Activated T-cell treated with anti-CD3 and anti-CD28 coated beads, Interleukin-2, amount 50 U/mL, for 72 hours (primary cell): ENCODE data around the gene PDE10A. TPM values are rescaled to one million over a fixed set of nuclear protein-coding genes. Genes with fewer than 3 reads are reported as not detected.
A peak's percentile ranks its signal among the peaks of the same experiment; 100 is the strongest.

Source experiments
- ATAC-seq, 2 donors: fragments of 150-1000 bp; cut with Tn5 transposase; replicated peaks in 1 of 2; 2 replicates each; pipeline ENCODE4 v1.10.0; 2021; ENCODE audit warnings: moderate library complexity in 2 of 2, mild to moderate bottlenecking in 1 of 2
- DNase-seq, 2 donors: peaks; one replicate each; pipeline ENCODE4 v3.0.0; 2021 to 2022; ENCODE audit warnings: mixed read lengths in 1 of 2
- H3K27ac Mint-ChIP-seq: one replicate; pipeline ENCODE4 v1.8.0; 2022; ENCODE audit warnings: mild to moderate bottlenecking, moderate library complexity, mixed read lengths
- H3K27me3 Mint-ChIP-seq: one replicate; pipeline ENCODE4 v1.8.0; 2022; ENCODE audit warnings: low read depth, mixed read lengths
- H3K36me3 Mint-ChIP-seq, 2 donors: one replicate each; pipeline ENCODE4 v1.8.0; 2022; ENCODE audit warnings: mixed read lengths in 2 of 2, mild to moderate bottlenecking in 1 of 2; ENCODE audit not compliant: insufficient read depth in 2 of 2
- H3K4me1 Mint-ChIP-seq: one replicate; pipeline ENCODE4 v1.8.0; 2022; ENCODE audit warnings: low read depth, mixed read lengths
- H3K4me3 Mint-ChIP-seq, 2 donors: one replicate each; pipeline ENCODE4 v1.8.0; 2022; ENCODE audit warnings: mild to moderate bottlenecking in 2 of 2, mixed read lengths in 2 of 2, moderate library complexity in 2 of 2
- H3K9me3 Mint-ChIP-seq, 2 donors: one replicate each; pipeline ENCODE4 v1.8.0; 2022; ENCODE audit warnings: mixed read lengths in 2 of 2
- total RNA-seq, 2 donors: library from RNA; stranded (reverse); gene quantifications; one replicate each; pipeline ENCODE4 v1.2.3, GENCODE V29; 2022

The PDE10A gene
- not detected for total RNA-seq

GRCh38 chr6:165662749-165663376, at the start of gene PDE10A:
TSS of gene PDE10A (minus strand) at chr6:165663241. CDS start at chr6:165662811, 430 bp downstream.
- peaks cover 1 to 2% of the 10 kb centered on the region in 2 donors for H3K36me3 Mint-ChIP-seq
- no peak for DNase-seq
- peak within 1 kb of the TSS; percentile 52 to 65 for H3K4me3 Mint-ChIP-seq
- peak in 1 of 2 donors; percentile 15 for ATAC-seq
- no peak within 1 kb of the TSS for H3K27ac Mint-ChIP-seq
- H3K9me3 Mint-ChIP-seq: no peaks in the 10 kb centered on the region
- peaks cover 47% of the 10 kb centered on the region for H3K27me3 Mint-ChIP-seq
- H3K4me1 Mint-ChIP-seq: peaks cover 6% of the 10 kb centered on the region

- Mint-ChIP-seq H3K4me1 (no peaks in the 10 kb centered on the region), H3K27ac (no peak overlapping the region), H3K4me3 (no peak overlapping the region), H3K36me3 (peaks cover 0 to 2% of the 10 kb centered on the region in 2 donors), H3K27me3 (no peaks in the 10 kb centered on the region), H3K9me3 (peaks cover 3 to 6% of the 10 kb centered on the region in 2 donors)
- DNase-seq (no peak), ATAC-seq (no peak)
Measured at GRCh38 chr6:165708985-165709576, 46.0 kb upstream of the PDE10A start.

DNA sequence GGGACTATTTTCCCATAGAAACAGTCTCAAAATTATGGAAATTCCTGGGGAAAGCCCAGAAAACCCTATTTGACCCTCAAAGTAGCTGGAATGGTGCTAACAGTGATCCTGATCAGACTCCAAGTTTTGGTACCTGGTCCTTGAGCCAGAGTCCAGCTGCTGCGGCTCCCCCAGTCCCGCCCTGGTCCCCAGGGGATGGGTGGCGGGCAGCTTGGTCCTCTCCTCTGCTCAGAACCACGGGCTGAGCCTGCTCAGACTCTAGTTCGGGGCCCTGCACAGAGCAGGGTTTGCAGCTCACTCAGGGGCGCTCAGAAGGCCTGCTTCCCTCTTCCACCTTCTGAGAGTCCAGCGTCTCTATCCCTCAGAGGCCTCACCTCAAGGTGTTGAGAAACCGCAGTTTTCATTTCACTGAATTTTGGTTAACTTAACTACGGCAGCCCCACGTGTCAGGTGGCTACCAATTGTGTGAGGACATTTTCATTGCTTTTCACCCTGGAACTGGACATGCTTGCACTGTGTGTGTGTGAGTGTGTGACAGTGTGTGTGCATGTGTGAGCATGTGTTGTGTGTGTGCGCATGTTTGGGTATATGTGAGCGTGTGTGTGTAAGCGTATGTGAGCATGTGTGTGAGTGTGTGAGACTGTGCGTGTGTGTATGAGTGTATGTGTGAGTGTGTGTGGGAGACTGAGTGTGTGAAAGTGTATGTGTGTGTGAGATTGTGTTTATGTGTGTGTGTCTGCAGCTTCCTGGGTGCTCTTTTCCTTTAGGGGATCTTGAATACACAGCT, 44.2 kb upstream of the PDE10A start:
- no peak overlapping the region for H3K4me3 Mint-ChIP-seq
- H3K36me3 Mint-ChIP-seq: peaks cover 0 to 2% of the 10 kb centered on the region in 2 donors
- no peaks in the 10 kb centered on the region for H3K4me1 Mint-ChIP-seq
- no peak for DNase-seq
- no peak for ATAC-seq
- H3K9me3 Mint-ChIP-seq: peaks cover 3 to 6% of the 10 kb centered on the region in 2 donors
- H3K27ac Mint-ChIP-seq: no peak overlapping the region
- H3K27me3 Mint-ChIP-seq: no peaks in the 10 kb centered on the region

- no peak overlapping the region for H3K27ac Mint-ChIP-seq
- no peaks in the 10 kb centered on the region for H3K4me1 Mint-ChIP-seq
- ATAC-seq: no peak
- peaks cover 0 to 2% of the 10 kb centered on the region in 2 donors for H3K36me3 Mint-ChIP-seq
- no peak overlapping the region for H3K4me3 Mint-ChIP-seq
- H3K9me3 Mint-ChIP-seq: peaks cover 8 to 12% of the 10 kb centered on the region in 2 donors
- DNase-seq: no peak
- H3K27me3 Mint-ChIP-seq: no peaks in the 10 kb centered on the region
Measured at GRCh38 chr6:165705941-165706340, 42.9 kb upstream of the PDE10A start.

- H3K4me3 Mint-ChIP-seq: no peak overlapping the region
- H3K36me3 Mint-ChIP-seq: no peaks in the 10 kb centered on the region
- H3K9me3 Mint-ChIP-seq: peaks cover 6 to 7% of the 10 kb centered on the region in 2 donors
- no peak overlapping the region for H3K27ac Mint-ChIP-seq
- H3K4me1 Mint-ChIP-seq: no peaks in the 10 kb centered on the region
- no peaks in the 10 kb centered on the region for H3K27me3 Mint-ChIP-seq
- DNase-seq: no peak
- no peak for ATAC-seq
Measured at GRCh38 chr6:165704045-165704748, 41.2 kb upstream of the PDE10A start.

DNA sequence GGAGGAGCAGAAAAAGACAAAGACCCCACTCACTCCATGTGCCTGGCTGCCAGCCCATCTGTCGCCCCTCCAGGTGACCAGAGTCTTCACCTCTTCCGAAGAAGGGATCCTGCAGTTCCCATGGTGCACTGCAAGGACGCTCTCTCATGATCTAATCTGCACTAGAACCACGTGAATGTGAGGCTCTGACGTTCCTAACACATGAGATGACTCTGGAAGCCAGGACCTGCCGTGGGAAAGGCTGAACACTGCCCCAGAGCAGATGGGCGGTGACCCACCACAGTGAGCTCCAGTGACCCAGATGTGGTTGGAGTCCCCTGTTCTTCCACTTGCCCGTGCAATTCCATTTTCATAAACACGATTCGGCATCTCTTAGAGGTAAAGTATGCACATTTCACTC, 39.6 kb upstream of the PDE10A start:
- H3K36me3 Mint-ChIP-seq: peaks cover 1% of the 10 kb centered on the region in 2 donors
- H3K9me3 Mint-ChIP-seq: peaks cover 8 to 9% of the 10 kb centered on the region in 2 donors
- ATAC-seq (no peak), DNase-seq (no peak)
- no peaks in the 10 kb centered on the region for H3K4me1 Mint-ChIP-seq
- no peak overlapping the region for H3K4me3 Mint-ChIP-seq
- H3K27me3 Mint-ChIP-seq: no peaks in the 10 kb centered on the region
- no peak overlapping the region for H3K27ac Mint-ChIP-seq

DNA sequence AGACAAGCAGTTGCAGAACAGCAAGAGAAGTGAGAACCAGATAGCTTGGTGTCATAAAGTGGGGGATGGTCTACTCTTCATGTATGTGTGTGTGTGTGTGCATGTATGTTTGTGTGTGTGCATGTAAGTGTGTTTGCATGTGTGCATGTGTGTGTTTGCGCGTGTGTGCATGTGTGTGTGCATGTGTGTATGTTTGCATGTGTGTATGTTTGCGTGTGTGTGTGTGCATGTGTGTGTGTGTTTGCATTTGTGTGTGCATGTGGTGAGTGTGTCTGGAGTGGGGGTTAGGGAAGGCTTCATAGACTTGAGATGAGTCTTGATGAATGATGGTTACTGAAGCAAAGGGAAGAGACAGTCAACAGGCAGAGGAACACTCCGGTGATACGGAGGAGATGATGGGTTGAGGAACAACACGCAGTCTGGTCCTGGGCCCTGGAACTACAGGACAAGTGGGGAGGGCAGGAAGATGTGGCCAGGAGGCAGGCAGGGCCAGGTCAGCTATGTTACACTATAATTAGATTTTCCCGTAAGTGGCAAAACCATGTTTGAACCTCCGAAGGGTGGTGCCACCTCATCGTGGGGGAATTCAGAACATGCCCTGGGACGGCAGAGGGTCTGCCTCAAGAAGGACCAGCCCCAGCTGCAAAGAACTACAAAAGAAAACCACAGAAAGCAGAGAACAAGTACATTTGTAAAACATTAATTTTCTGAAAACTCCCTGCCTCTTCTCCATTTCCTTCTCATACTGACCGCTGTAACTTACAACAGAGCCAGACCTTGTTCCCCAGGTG, 38.7 kb upstream of the PDE10A start:
- Mint-ChIP-seq H3K4me1 (no peaks in the 10 kb centered on the region), H3K4me3 (no peak overlapping the region), H3K27ac (no peak overlapping the region), H3K36me3 (peaks cover 1% of the 10 kb centered on the region in 2 donors), H3K27me3 (no peaks in the 10 kb centered on the region), H3K9me3 (peaks cover 8 to 9% of the 10 kb centered on the region in 2 donors)
- DNase-seq: no peak
- no peak for ATAC-seq

- Mint-ChIP-seq H3K4me1 (no peaks in the 10 kb centered on the region), H3K4me3 (no peak overlapping the region), H3K27ac (no peak overlapping the region)
Measured at GRCh38 chr6:165701005-165701404, 38.0 kb upstream of the PDE10A start.

DNA sequence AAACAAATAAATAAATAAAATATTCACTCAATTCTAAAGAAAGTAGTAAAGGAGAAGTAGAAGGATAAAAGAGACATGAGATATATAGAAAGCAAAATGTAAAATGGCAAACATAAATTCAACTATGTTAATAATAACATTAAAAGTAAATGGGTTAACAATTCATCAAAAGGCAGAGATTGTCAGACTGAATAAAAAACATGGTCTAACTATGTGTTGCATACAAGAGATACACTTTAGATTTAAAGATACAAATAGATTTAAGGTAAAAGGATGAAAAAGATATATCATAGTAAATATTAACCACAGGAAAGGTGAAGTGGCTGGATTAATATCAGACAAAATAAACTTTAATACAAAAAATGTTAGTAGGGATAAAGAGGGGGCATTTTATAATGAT, 35.8 kb upstream of the PDE10A start:
- Mint-ChIP-seq H3K27ac (no peak overlapping the region), H3K4me3 (no peak overlapping the region), H3K27me3 (no peaks in the 10 kb centered on the region), H3K4me1 (no peaks in the 10 kb centered on the region), H3K36me3 (peaks cover 1% of the 10 kb centered on the region in 2 donors), H3K9me3 (peaks cover 8 to 9% of the 10 kb centered on the region in 2 donors)
- no peak for DNase-seq
- ATAC-seq: no peak

More at GRCh38 chr6:165701005-165701404, 38.0 kb upstream of the PDE10A start:
- ATAC-seq: no peak
- Mint-ChIP-seq H3K9me3 (peaks cover 8 to 9% of the 10 kb centered on the region in 2 donors), H3K27me3 (no peaks in the 10 kb centered on the region), H3K36me3 (peaks cover 1% of the 10 kb centered on the region in 2 donors)
- no peak for DNase-seq

DNA sequence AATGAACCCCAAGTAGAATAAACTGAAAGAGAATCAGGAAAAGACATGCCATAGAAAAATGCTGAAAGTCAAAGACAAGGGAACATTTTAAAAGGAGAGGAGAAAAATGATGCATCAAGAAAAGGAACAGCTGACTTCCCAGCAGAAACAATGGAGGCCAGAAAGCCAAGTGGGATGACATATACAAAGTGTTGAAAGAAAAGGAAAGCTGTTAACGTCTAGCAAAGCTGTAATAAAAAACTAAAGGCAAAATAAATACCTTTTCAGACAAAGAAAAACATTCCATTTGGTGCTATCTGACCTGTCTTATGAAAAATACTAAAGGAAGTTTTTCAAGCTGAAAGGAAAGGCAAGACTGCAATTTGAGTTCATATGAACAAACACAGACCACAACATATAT, 34.1 kb upstream of the PDE10A start:
- H3K36me3 Mint-ChIP-seq: peaks cover 1% of the 10 kb centered on the region in 2 donors
- DNase-seq (no peak), ATAC-seq (no peak)
- H3K4me3 Mint-ChIP-seq: no peak overlapping the region
- H3K27me3 Mint-ChIP-seq: no peaks in the 10 kb centered on the region
- no peaks in the 10 kb centered on the region for H3K4me1 Mint-ChIP-seq
- no peak overlapping the region for H3K27ac Mint-ChIP-seq
- H3K9me3 Mint-ChIP-seq: peaks cover 8 to 9% of the 10 kb centered on the region in 2 donors

- ATAC-seq (no peak), DNase-seq (no peak)
- H3K27me3 Mint-ChIP-seq: no peaks in the 10 kb centered on the region
- no peaks in the 10 kb centered on the region for H3K4me1 Mint-ChIP-seq
- H3K27ac Mint-ChIP-seq: no peak overlapping the region
- H3K36me3 Mint-ChIP-seq: peaks cover 1% of the 10 kb centered on the region in 2 donors
- H3K9me3 Mint-ChIP-seq: peaks cover 2 to 4% of the 10 kb centered on the region in 2 donors
- H3K4me3 Mint-ChIP-seq: no peak overlapping the region
Measured at GRCh38 chr6:165695722-165696515, 32.9 kb upstream of the PDE10A start.

GRCh38 chr6:165694296-165694695, 31.3 kb upstream of the PDE10A start:
- Mint-ChIP-seq H3K9me3 (peaks cover 2 to 5% of the 10 kb centered on the region in 2 donors), H3K36me3 (peaks cover 1% of the 10 kb centered on the region in 2 donors), H3K4me1 (no peaks in the 10 kb centered on the region), H3K4me3 (no peak overlapping the region), H3K27ac (no peak overlapping the region), H3K27me3 (no peaks in the 10 kb centered on the region)
- DNase-seq: no peak
- no peak for ATAC-seq
